ENCODE data around the gene TEX2.

Gene TEX2

DNA sequence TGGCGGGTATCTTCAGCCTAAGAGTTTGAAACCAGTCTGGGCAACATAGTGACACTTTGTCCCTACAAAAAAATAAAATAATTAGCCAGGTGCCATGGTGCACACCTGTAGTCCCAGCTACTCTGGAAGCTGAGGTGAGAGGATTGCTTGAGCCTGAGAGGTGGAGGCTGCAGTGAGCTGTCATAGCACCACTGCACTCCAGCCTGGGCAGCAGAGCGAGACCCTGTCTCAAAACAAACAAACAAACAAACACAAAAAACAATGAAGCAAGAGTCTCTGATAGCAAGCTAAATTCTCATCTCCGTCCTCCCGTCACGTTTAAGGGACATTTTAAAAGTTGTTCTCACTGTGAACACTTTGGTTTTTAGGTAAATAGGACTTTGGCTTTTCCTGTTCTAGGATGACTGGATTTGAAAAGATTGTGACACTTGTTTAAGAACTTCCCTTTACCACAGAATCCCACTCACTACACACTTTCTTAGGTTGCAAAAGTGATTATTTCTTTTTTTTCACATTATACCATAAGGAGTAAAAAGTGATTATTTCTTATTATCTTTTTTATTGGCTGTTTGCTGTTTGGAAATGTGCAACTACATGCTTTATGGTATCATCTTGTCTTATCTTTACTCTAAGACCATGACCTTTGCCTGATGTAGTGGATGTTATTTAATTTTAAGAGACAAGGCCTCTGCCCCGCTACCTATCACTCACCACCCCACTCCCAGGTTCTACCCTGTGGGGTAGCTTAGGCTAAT is 128.7 kb downstream of the TEX2 start:
- no peak for DNase-seq

- DNase-seq, result peak; percentile 31
These were observed 129.4 kb downstream of the TEX2 start for GRCh38 chr17:64133546-64134215.

- no peak for DNase-seq
These were observed 131.3 kb downstream of the TEX2 start for GRCh38 chr17:64131606-64132270.

DNA sequence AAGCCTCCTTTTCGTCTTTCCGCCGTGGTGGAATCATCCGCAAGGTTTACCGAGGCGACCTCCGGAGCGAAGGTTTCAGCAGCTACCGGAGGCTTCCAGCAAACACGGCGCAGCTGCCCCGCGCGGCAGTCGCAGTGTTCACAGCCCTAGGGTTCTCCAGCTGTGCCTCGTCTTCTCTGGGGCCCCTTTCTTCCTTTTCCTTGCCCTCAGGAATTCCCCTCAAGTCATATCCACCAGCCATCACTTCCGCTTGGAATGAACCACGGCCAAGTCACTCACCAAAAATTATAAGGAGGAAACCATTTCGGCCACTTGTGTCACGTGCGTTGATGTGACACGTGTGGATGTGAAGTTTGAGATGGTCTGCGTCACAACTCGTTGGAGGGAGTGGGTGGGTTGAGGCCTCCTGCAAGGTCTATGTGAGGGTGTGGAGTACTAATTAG is 132.5 kb downstream of the TEX2 start:
- peak; percentile 76 for DNase-seq

DNA sequence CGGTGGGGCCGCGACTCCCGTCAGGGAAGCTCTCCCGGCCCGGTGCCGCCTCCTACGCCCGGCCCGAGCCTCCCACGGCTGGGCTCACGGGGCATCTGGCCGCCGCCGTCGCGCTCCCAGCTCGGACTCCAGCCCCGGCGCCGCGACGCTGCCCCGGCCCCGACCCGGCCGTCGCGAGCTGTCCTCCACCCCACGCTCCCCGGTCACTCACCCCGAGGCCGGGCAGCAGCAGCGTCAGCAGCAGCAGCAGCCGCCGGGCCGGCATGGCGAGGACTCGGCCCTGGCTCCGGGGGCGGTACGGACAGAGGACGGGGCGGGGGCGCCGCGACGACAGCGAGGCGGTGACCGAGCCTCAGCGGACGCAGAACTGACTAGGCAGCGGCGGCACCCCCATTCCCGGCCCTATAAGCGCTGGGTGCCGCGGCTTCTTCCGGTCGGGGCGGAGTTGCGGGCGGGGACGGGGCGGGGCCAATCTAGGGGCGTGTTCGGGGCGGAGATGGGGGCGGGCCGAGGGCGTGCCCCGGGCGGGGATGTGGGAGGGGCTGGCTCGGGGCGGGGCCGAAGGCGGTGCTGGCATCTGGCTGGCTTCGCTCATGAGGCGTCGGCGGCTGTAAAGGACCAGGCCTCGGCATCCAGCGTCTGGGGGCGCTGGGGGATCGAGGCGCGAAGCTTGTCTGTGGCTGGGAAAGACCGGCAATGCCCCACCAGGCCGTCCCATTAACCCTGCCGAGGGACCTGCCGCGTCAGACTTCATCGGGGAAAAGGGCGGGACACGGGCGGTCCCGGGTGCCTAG is 133.1 kb downstream of the TEX2 start, which contains the start of gene ERN1:
ERN1 (minus strand) TSS at position 380 of the 794 bp plus-strand sequence; CDS start at position 265, 115 bp downstream.
- DNase-seq, result peak; percentile 92

GRCh38 chr17:64129515-64129764 is 133.6 kb downstream of the TEX2 start:
- no peak for DNase-seq

- DNase-seq, result peak; percentile 17
These were observed 134.1 kb downstream of the TEX2 start for GRCh38 chr17:64128787-64129514.

GRCh38 chr17:64126918-64127317 is 136.1 kb downstream of the TEX2 start:
- DNase-seq, result no peak

DNA sequence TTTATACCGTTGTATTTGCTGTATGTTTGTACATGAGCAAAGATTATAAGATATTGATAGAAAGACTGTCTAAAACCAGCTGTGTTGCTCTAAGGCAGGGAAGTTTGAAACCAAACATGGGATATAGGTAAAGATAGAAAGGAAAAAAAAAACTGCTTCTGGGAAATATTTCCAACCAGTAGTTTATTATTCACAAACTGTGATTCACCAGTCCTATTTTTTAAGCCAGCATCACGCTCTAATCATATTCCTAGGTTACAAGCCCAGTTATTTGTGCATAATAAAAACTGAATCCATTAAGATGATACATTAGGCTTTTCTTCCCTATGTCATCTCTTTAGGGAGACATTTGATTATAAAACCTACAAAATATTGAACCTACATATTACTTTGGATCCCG is 137.1 kb downstream of the TEX2 start:
- DNase-seq, result no peak

DNA sequence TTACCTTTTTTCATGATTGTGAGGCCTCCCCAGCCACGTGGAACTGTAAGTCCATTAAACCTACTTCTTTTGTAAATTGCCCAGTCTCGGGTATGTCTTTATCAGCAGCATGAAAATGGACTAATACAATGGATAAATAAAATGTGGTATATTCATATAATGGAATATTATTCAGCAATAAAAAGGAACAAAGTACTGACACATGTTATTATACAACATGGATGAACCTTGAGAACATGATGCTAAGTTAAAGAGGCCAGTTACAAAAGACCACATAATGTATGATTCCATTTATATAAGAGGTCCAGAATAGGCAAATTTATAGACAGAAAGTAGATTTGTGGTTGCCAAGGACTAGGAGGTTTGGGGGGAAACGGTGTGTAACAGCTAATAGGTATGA is 138.5 kb downstream of the TEX2 start:
- DNase-seq, result no peak

DNA sequence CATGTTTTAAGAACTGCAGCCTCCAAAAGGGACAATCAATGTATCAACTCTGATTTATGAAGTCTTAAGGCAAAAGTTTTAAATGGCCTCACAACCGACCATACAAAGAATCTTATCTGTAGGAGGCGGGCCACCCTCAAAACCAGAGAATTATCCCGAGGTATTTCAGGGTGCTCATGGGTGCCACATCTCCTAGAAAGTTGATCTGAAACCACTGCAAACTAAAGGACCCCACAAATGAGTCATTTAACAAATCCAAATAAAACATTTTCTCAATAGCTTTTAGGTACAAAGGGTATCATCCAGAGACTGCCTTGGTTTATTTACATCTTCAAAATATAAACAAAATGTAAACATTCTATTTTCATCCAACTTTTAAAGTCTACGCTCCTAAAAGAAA is 139.9 kb downstream of the TEX2 start:
- DNase-seq, result no peak

- DNase-seq, result peak; percentile 43
These were observed 141.9 kb downstream of the TEX2 start for GRCh38 chr17:64120972-64121786.

GRCh38 chr17:64120159-64120810 is 142.8 kb downstream of the TEX2 start:
- no peak for DNase-seq

DNA sequence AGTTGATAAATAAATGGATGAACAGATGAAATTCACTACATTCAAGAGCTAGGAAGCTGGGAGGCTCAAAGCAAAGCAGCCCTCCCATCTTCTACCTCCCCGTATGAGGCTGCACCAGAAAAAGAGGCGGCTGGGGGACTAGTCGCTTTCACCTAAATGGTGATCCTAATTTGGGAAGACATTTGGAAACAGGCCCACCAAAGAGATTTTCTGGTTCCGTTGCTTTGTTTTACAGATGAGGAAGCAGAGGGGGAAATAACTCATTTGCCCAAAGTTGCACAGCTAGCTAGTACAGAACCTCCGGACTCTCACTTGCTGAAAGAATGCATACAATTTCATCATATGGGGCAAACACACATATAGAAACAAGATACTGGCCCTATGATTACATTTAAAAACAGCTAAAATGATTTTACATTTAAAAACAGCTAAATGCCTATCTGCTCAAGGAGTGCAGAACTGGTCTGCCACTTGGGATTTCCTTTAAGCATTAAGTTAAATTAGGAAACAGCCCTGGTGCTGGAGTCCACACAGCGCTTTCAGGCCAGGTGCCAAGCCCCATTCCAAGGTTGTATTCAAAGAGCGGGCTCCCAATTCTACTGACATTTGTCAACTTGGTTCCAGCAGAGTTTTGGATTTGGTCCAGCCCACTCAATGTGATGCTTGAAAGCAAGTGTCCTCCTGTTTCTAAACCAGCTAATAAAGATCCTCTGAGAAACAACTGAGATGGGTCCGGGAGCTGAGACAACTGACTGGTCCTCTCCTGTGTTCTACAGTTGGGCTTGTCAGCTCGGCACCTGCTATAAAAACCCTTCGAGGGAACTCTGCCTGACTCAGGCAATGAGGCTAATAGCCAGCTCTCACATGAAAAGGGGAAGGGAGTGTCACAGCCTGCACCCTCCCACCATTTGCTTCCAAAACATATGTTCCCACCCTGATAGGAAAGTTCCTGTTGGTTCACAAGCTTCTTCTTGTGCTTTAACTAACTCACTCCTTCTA is 144.8 kb downstream of the TEX2 start:
- no peak for DNase-seq

DNA sequence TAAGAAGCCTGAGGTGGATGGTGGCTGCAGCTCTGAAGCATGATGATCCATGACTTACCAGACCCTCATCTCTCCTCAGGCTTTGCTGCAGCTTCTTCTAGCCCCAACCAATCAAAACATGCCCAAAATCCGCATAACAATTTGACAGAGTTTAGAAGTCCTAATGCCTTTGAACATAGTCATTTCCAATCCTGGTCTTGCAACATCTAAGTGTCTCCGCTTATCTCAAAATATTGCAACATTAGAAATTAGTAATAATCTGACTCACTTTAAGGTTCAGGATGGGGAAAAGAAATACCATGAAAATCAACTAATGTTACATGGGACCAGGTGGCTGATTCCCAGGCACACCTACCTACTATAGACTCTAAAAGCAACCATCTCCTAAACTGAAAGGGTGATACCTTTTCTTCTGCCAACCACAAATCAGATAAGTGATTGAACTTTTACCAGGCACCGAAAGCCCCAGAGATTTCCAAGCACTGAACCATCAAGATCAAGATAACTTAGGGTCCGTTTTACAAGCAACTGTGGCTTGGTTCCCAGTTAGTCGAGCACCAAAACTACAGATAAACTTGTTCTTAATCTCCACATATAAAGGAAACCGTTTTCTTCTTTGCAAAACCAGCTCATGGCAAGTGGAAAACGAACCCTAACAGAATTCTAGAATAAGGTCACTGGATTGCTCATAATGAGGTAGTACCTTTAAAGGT is 147.1 kb downstream of the TEX2 start:
- DNase-seq, result peak; percentile 22

DNA sequence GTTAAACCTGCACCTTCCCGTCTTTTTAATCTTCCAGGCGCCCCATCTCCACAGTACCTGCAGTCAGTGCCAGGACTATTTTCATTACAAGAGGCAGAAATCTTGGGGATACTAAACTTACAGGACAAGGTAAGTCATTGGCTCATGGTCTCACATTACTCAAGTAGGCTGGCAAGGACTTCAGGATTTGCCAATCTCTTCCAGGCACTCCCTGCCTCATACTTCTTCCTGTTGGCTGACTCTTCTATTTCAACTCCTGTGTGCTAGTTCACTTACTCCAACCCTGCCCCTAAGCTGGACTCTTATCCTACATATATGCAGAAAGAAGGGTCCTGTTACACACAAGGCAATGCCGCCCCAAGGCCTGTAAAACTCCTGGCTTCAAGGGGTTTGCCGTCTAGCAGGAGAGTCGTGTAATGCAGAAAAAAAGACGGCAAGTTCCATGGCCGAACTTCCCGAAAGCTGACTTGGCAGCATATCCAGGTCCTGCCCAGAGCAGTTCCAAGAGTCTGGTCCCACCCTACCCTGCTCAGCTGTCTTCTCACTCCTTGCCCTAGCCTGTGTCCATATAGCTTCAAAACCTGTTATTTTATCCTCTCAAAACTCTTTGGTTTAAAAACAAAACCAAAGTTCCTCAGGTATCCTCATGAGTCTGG is 147.9 kb downstream of the TEX2 start:
- DNase-seq, result no peak

DNA sequence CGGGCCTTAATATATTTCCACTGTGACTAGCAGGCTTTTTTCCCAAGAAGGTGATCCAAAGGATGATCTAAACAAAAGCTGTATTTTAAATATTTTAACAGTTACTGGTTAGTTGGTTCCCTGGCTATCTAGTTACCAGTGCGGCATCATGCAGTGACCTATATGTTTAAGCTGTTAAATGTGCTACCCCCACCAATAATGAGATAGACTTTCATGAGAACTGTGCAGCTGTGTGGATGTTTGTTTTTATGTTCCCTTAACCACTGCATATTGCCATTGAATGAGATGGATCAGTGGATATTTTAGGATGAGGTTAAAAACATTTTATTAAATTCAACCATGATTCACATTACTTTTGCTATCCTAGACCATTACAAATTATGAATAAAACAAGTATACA is 150.1 kb downstream of the TEX2 start:
- no peak for DNase-seq

GRCh38 chr17:64111831-64112230 is 151.2 kb downstream of the TEX2 start:
- no peak for DNase-seq
